Measurements from ENCODE around the gene MKI67.

The MKI67 gene

DNA sequence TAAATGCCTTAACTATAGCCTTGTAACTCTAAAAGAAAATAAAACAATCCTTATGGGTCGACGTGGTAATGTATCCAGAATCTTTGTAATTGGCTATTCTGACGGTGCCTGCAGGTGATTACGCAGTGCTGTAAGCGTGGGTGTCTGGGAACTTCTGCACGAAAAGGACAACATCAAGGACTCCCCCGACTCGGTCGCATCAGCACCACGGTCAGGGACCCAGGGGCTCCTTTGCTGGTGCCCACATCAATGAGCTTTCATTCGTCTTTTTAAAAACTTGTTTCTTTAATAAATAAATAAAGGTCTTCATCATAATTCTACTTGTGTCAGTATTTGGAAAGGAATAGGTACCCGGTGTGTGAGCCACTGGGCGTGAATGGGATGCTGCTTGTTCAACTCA lies 13.2 kb downstream of the MKI67 start:
- DNase-seq (ENCODE audit: extremely low read depth, insufficient read length) = no peak
- TF ChIP-seq, protein P1, sequence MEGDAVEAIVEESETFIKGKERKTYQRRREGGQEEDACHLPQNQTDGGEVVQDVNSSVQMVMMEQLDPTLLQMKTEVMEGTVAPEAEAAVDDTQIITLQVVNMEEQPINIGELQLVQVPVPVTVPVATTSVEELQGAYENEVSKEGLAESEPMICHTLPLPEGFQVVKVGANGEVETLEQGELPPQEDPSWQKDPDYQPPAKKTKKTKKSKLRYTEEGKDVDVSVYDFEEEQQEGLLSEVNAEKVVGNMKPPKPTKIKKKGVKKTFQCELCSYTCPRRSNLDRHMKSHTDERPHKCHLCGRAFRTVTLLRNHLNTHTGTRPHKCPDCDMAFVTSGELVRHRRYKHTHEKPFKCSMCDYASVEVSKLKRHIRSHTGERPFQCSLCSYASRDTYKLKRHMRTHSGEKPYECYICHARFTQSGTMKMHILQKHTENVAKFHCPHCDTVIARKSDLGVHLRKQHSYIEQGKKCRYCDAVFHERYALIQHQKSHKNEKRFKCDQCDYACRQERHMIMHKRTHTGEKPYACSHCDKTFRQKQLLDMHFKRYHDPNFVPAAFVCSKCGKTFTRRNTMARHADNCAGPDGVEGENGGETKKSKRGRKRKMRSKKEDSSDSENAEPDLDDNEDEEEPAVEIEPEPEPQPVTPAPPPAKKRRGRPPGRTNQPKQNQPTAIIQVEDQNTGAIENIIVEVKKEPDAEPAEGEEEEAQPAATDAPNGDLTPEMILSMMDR (IDR thresholded peaks at IDR 0.05; ENCODE audit: insufficient read depth, low read length, poor library complexity, severe bottlenecking) = no peak
- Histone ChIP-seq H3K27me3 (replicated peaks; ENCODE audit: control insufficient read depth, insufficient read depth, low read length) (no peaks in the 10 kb centered on the region), H3K36me3 (ENCODE audit: control insufficient read depth, insufficient read depth, low read length) (peaks cover 24% of the 10 kb centered on the region), H3K4me3 (replicated peaks; ENCODE audit: low read depth, low read length) (no peak overlapping the region)

DNA sequence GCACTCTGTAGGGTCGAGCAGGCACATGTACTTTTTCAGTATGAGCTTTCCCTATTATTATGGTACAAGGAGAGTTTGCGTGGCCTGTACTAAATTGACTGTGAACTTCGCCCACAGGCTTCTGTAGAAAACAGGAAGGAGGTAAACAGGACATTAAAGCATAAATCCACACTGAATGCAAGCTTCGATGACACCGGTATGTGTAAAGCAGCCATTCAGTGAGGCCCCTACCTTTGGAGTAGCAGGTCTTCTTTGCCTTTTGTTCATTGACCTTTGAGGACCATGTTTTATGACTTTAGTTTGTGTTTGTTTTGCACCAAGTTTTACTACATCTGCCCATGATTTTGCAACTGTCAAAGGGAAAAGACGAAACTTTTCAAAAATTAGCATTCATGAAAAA lies 14.5 kb downstream of the MKI67 start:
- peaks cover 34% of the 10 kb centered on the region for H3K36me3 ChIP-seq (ENCODE audit: control insufficient read depth, insufficient read depth, low read length)
- H3K27me3 ChIP-seq (replicated peaks; ENCODE audit: control insufficient read depth, insufficient read depth, low read length) = no peaks in the 10 kb centered on the region
- H3K4me3 ChIP-seq (replicated peaks; ENCODE audit: low read depth, low read length) = no peak overlapping the region
- DNase-seq (ENCODE audit: extremely low read depth, insufficient read length) = no peak
- TF ChIP-seq, protein P1 (IDR thresholded peaks at IDR 0.05; ENCODE audit: insufficient read depth, low read length, poor library complexity, severe bottlenecking) = no peak

DNA sequence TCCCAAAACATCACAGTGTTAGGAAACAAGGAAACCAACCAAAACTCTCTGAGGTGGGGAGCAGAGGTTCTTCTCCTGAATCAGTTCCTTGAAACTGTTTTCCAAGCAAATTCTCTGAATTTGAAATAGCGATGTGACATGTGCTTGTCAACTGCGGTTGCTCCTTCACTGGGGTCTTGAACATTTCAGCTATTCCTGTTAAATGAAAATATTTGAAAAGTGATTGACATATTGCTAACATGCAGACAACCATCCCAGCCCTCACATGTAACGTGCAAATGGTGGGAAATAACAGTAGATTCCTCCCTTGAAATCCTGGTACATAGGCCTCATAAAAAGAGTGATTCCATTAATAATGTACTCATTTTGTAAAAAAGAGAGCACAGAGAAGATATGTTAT lies 15.9 kb downstream of the MKI67 start:
- no peak for DNase-seq (ENCODE audit: extremely low read depth, insufficient read length)
- H3K4me3 ChIP-seq (replicated peaks; ENCODE audit: low read depth, low read length) = no peak overlapping the region
- TF ChIP-seq, protein P1 (IDR thresholded peaks at IDR 0.05; ENCODE audit: insufficient read depth, low read length, poor library complexity, severe bottlenecking) = no peak
- H3K36me3 ChIP-seq (ENCODE audit: control insufficient read depth, insufficient read depth, low read length) = peaks cover 43% of the 10 kb centered on the region
- no peaks in the 10 kb centered on the region for H3K27me3 ChIP-seq (replicated peaks; ENCODE audit: control insufficient read depth, insufficient read depth, low read length)

DNA sequence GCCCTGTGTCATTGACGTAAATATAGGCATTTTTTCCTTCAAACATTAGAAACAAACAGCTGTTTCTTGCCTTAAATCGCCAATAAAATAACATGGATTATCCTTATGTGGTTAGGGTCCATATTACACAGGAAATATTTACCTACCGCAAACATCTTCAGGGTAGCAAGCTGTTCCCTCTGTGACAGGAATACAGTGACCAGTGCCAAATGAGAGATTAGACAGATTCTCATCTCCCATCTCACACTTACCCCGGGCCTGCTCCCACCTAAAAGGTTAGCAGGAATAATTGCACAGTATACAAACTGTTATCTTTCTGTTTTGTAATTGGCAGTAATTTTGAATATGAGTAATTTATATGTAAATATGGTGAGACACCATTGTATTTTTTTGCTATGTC lies 16.5 kb downstream of the MKI67 start:
- H3K36me3 ChIP-seq (ENCODE audit: control insufficient read depth, insufficient read depth, low read length) = peaks cover 47% of the 10 kb centered on the region
- H3K4me3 ChIP-seq (replicated peaks; ENCODE audit: low read depth, low read length) = no peak overlapping the region
- no peaks in the 10 kb centered on the region for H3K27me3 ChIP-seq (replicated peaks; ENCODE audit: control insufficient read depth, insufficient read depth, low read length)
- TF ChIP-seq, protein P1 (IDR thresholded peaks at IDR 0.05; ENCODE audit: insufficient read depth, low read length, poor library complexity, severe bottlenecking) = no peak
- no peak for DNase-seq (ENCODE audit: extremely low read depth, insufficient read length)

DNA sequence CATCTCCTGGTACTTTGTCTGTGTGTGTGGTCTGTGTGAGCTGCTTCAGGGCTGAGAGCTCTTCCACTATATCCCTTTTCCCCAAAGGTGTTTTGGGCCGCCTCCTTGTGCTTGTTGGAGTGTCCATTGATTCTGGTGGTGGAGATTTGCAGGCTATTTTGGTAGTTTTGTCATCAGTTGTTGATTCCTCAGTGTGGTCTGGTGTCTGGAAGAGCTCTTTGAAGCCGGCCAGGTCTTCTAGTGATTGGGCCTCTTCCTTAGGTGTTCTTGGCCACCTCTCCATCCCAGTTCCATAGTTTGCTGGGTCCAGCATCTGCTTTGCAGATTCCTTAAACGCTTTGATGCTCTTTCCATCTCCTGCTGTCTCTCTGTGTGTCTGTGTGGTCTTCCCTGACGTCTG lies 20.8 kb downstream of the MKI67 start:
- peaks cover 47% of the 10 kb centered on the region for H3K36me3 ChIP-seq (ENCODE audit: control insufficient read depth, insufficient read depth, low read length)

More for the DNA sequence above, 20.8 kb downstream of the MKI67 start:
- no peak for DNase-seq (ENCODE audit: extremely low read depth, insufficient read length)
- TF ChIP-seq, protein P1 (IDR thresholded peaks at IDR 0.05; ENCODE audit: insufficient read depth, low read length, poor library complexity, severe bottlenecking) = no peak
- Histone ChIP-seq H3K4me3 (replicated peaks; ENCODE audit: low read depth, low read length) (no peak overlapping the region), H3K27me3 (replicated peaks; ENCODE audit: control insufficient read depth, insufficient read depth, low read length) (no peaks in the 10 kb centered on the region)
